G401.6 (cell line): ENCODE measurements around the gene S100A4.
A peak's percentile ranks its signal among the peaks of the same experiment; 100 is the strongest.
"Not testable (repeated sequence)": the region's sequence is repeated elsewhere in the genome, so short reads cannot be mapped to it uniquely, and the experiment has no call there.

Experiments used
- FAIRE-seq: peaks from 2 replicates; lab custom pipeline; 2012; peaks lifted over from hg19 to GRCh38; lab: Jason Lieb, UNC

S100A4 gene

GRCh38 chr1:153532769-153533599 is 12.6 kb downstream of the S100A4 start:
- FAIRE-seq, result peak; percentile 72

GRCh38 chr1:153532181-153532580 is 13.4 kb downstream of the S100A4 start:
- no peak for FAIRE-seq

GRCh38 chr1:153531638-153532037 is 14.0 kb downstream of the S100A4 start:
- FAIRE-seq, result no peak

GRCh38 chr1:153527683-153528040 is 17.9 kb downstream of the S100A4 start:
- FAIRE-seq, result no peak

GRCh38 chr1:153527023-153527682 is 18.5 kb downstream of the S100A4 start:
- FAIRE-seq, result no peak

GRCh38 chr1:153526132-153526543 is 19.5 kb downstream of the S100A4 start:
- FAIRE-seq, result no peak

GRCh38 chr1:153525088-153525728 is 20.4 kb downstream of the S100A4 start:
- no peak for FAIRE-seq

- not testable (repeated sequence) for FAIRE-seq
Measured at GRCh38 chr1:153522353-153523048, 23.1 kb downstream of the S100A4 start.

GRCh38 chr1:153521808-153522207 is 23.8 kb downstream of the S100A4 start:
- not testable (repeated sequence) for FAIRE-seq

GRCh38 chr1:153520818-153521476 is 24.7 kb downstream of the S100A4 start:
- no peak for FAIRE-seq

GRCh38 chr1:153520137-153520691 is 25.4 kb downstream of the S100A4 start:
- FAIRE-seq, result not testable (repeated sequence)

GRCh38 chr1:153519242-153519641 is 26.4 kb downstream of the S100A4 start:
- no peak for FAIRE-seq

- FAIRE-seq, result no peak
Measured at GRCh38 chr1:153515504-153516394, 29.9 kb downstream of the S100A4 start.

- no peak for FAIRE-seq
Measured at GRCh38 chr1:153513666-153514065, 31.9 kb downstream of the S100A4 start.

GRCh38 chr1:153513023-153513422 is 32.6 kb downstream of the S100A4 start:
- no peak for FAIRE-seq

- FAIRE-seq, result peak; percentile 40
Measured at GRCh38 chr1:153510984-153511410, 34.6 kb downstream of the S100A4 start.

GRCh38 chr1:153509729-153510354 is 35.8 kb downstream of the S100A4 start:
- no peak for FAIRE-seq

GRCh38 chr1:153509036-153509435 is 36.6 kb downstream of the S100A4 start:
- no peak for FAIRE-seq

- no peak for FAIRE-seq
Measured at GRCh38 chr1:153507926-153508583, 37.6 kb downstream of the S100A4 start.
